Erythroblast (primary cell): ENCODE results near the gene GDPD1.

ENCODE experiments used
- GATA1 ChIP-seq: IDR thresholded peaks from 2 replicates; pipeline ENCODE4 v1.6.1; 2011; ENCODE audit warnings: low read depth, mild to moderate bottlenecking, control low read depth, low read length, moderate library complexity
- POLR2A ChIP-seq: IDR thresholded peaks from 2 replicates; pipeline ENCODE4 v1.6.1; 2011; ENCODE audit warnings: mild to moderate bottlenecking, low read length

- no peak for TF ChIP-seq POLR2A
- TF ChIP-seq GATA1: no peak
Measured at GRCh38 chr17:59310263-59310920, 90.1 kb downstream of the GDPD1 start.
